Esophagus muscularis mucosa (tissue), 3 donors: Measurements from ENCODE around the gene SLC25A11.

Source experiments
- POLR2A ChIP-seq: fragments of 450-650 bp; IDR thresholded peaks from one replicate; pipeline ENCODE4 v1.6.1; 2017; ENCODE audit warnings: antibody characterized with exemption, moderate library complexity, mild to moderate bottlenecking, low read depth
- POLR2AphosphoS5 ChIP-seq, 2 donors: sonication (generic); formaldehyde crosslinking; IDR thresholded peaks; one replicate each; pipeline ENCODE4 v1.6.1; 2017; ENCODE audit warnings: antibody characterized with exemption in 2 of 2
- TF ChIP-seq, protein P1 (sequence below), 3 experiments: fragments of 200-600 bp in 2 of 3; fragments of 450-650 bp in 1 of 3; sonication (generic) in 2 of 3; IDR thresholded peaks; one replicate each; pipeline ENCODE4 v1.5.1; 2017 to 2019; ENCODE audit warnings: antibody characterized with exemption in 3 of 3, mild to moderate bottlenecking in 2 of 3, moderate library complexity in 1 of 3

DNA sequence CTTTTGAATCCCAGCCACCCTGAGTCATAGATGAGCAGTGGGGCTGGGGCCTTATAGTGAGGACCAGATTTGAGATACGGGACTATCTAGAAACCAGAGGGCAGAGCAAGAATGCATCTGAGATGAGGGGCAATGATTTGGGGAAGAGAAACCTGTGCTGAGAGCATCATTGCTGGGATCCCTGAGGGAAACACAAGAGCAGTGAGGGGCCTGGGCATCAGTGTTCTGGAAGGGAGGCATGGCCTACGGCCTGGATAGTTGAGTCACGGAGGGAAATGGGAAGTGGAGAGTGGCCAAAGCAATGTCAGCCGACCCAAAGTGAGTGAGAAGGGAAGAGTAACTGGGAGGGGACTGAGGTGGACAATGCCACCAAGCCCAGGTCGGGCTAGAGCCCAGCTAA lies 42.5 kb upstream of the SLC25A11 start:
- TF ChIP-seq, protein P1, sequence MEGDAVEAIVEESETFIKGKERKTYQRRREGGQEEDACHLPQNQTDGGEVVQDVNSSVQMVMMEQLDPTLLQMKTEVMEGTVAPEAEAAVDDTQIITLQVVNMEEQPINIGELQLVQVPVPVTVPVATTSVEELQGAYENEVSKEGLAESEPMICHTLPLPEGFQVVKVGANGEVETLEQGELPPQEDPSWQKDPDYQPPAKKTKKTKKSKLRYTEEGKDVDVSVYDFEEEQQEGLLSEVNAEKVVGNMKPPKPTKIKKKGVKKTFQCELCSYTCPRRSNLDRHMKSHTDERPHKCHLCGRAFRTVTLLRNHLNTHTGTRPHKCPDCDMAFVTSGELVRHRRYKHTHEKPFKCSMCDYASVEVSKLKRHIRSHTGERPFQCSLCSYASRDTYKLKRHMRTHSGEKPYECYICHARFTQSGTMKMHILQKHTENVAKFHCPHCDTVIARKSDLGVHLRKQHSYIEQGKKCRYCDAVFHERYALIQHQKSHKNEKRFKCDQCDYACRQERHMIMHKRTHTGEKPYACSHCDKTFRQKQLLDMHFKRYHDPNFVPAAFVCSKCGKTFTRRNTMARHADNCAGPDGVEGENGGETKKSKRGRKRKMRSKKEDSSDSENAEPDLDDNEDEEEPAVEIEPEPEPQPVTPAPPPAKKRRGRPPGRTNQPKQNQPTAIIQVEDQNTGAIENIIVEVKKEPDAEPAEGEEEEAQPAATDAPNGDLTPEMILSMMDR (IDR thresholded peaks at IDR 0.05), result no peak
- TF ChIP-seq POLR2A, result no peak
- no peak for TF ChIP-seq POLR2AphosphoS5 (IDR thresholded peaks at IDR 0.05)
